GM20431 (cell line): Measurements from ENCODE around the gene CCDC171.
"Not testable (repeated sequence)": the region's sequence is repeated elsewhere in the genome, so short reads cannot be mapped to it uniquely, and the experiment has no call there.

Experiments
- in situ Hi-C: fragments of 300-500 bp; cut with MseI, MboI; formaldehyde crosslinking; loops from one replicate; pipeline ENCODE4 v1.15.0; 2020; ENCODE audit warnings: low sequenced_read_pairs; ENCODE audit not compliant: unreplicated experiment

CCDC171 gene

GRCh38 chr9:15549611-15550010, 3.2 kb upstream of the CCDC171 start:
- in situ Hi-C loops = no loop called here

- in situ Hi-C loops = no loop called here
Measured at GRCh38 chr9:15553528-15553898, 670 bp downstream of the CCDC171 start.

- in situ Hi-C loops = no loop called here
Measured at GRCh38 chr9:15570769-15571168, 17.9 kb downstream of the CCDC171 start.

GRCh38 chr9:15572200-15572770, 19.4 kb downstream of the CCDC171 start:
- in situ Hi-C loops = no loop called here

- in situ Hi-C loops = no loop called here
Measured at GRCh38 chr9:15576350-15577050, 23.7 kb downstream of the CCDC171 start.

DNA sequence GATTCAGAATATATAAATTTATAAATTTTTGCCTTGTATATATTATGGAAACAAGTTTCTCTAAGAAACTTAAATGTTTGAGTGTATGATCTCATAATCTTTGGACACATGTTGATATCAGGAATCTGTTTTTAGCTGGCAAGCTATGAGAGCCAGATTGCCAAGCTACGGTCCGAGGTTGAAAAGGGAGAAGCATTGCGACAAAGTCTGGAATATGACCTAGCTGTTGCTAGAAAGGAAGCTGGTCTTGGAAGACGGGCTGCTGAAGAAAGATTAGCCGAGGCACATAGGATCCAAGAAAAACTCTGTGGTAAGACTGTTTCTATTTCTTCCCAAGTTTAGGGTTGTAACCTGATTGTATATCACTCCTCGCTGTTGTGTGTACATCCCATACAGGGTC, 25.9 kb downstream of the CCDC171 start:
- in situ Hi-C loops = no loop called here

GRCh38 chr9:15584379-15584778, 31.5 kb downstream of the CCDC171 start:
- in situ Hi-C loops = no loop called here

DNA sequence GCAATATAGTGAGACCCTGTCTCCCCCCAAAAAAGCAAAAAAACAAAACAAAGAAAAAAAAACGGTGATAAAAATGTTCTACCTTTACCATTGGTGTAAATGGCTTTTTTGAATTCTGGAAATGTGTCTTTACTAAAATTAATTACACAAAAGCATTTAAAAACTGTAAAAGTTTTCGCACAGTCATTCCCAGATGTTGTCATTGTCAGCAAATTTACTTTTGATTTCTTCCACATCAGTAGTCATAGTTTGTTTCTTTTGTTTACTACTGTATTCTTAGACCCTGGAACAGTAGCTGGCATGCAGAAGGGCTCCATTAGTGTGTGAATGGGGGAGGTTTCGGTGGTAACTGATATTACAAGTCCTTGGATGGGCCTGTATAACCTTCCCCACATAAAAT, 39.5 kb downstream of the CCDC171 start:
- in situ Hi-C loops = no loop called here

- in situ Hi-C loops = not testable (repeated sequence)
Measured at GRCh38 chr9:15592940-15593339, 40.1 kb downstream of the CCDC171 start.

- in situ Hi-C loops = not testable (repeated sequence)
Measured at GRCh38 chr9:15600666-15601330, 48.0 kb downstream of the CCDC171 start.

DNA sequence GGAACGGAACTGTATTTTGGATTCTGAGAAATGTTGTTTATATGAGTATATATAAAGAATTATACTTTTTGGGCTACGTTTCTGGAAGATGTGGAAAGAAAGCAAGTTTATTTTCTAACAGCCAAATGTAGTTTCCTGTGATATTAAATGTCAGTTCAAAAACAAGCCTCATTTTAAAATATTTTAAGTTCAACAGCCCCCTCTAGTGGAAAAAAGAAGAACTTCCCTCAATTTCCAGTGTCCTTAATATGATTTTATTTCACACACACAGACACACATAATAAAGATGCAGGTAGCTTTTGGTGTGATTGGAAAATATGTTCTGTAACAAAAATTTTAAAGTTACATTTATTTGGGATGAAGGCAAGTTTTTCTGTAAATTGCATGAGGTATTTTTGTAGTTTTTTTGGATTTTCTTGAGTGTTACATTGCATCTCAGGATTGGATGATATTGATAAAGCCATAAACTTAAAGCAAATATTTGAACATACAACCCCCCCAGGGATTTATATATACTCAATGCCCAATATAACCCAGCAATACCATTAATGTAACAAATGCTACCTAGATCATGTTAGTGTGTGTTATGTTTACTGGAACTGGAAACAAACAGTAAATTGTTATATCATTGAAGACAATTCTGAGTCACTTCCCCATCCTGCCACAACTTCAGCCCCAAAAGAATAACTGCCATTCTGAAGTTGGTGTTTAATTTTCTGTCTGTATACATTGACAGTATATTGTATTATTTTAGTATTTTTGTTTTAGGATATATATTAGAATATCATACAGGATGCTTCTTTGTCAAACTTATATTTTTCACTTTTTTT, 54.0 kb downstream of the CCDC171 start:
- in situ Hi-C loops = no loop called here

DNA sequence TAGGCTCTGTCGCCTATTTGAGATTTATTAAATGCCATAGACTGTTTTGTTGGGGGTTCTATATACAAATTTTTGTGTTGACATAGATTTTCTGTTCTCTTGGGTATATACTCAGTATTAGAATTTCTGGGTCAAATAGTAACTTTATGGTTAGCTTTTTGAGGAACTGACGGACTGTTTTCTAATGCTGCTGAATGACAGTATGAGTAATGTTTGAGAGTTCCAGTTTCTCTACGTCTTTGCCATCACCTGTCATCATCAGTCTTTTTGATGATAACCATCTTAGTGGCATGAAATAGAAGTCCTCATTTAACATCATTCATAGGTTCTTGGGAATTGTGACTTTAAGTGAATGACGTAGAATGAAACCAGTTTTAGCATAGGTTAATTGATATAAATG, 60.1 kb downstream of the CCDC171 start:
- in situ Hi-C loops = no loop called here

DNA sequence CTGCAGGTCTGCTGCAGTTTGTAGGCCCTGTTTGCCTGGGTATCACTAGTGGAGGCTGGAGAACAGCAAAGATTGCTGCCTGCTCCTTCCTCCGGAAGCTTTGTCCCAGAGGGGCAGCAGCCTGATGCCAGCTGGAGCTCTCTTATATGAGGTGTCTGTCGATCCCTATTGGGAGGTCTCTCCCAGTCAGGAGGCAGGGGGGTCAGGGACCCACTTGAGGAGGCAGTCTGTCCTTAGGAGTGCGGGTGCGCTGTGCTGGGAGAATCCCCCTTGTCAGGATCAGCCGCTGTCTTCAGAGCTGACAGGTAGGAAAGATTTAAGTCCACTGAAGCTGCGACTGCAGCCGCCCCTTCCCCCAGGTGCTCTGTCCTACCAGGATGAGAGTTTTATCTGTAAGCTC, 64.9 kb downstream of the CCDC171 start:
- in situ Hi-C loops = no loop called here

- in situ Hi-C loops = no loop called here
Measured at GRCh38 chr9:15618540-15619331, 65.9 kb downstream of the CCDC171 start.

GRCh38 chr9:15622318-15622971, 69.6 kb downstream of the CCDC171 start:
- in situ Hi-C loops = no loop called here

DNA sequence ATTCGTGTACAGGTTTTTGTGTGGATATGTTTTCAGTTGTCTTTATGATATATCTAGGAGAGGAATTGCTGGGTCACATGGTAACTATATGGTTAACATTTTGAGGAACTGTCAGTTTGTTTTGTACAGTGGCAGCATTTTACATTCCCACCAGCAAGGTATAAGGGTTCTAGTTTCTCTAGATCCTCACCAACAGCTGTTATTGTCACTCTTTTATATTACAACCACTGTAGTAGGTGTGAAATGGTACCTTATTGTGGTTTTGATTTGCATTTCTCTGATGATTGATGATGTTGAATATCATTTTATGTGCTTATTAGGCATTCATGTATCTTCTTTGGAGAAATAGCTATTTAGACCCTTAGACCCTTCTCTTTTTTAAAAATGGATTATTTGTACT, 82.9 kb downstream of the CCDC171 start:
- in situ Hi-C loops = no loop called here

DNA sequence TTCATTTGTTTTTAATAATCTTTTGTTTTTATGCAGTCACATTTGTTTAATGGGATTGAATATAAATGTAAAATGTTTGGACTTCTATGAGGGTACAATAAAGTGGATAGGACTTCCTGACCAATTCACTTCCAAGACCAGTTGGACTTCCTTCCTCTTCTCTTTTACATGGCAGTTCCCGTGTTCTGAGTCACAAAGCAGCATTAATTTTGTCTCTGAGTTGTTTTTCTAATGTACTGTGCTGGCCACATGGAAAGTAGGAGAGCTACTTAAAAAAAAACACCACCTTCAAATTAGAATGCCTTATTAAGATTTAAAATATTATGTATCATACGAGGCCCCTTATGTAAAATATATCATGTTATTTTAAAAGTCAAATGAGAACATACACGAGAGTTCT, 87.3 kb downstream of the CCDC171 start:
- in situ Hi-C loops = no loop called here

GRCh38 chr9:15641291-15641690, 88.4 kb downstream of the CCDC171 start:
- in situ Hi-C loops = no loop called here

DNA sequence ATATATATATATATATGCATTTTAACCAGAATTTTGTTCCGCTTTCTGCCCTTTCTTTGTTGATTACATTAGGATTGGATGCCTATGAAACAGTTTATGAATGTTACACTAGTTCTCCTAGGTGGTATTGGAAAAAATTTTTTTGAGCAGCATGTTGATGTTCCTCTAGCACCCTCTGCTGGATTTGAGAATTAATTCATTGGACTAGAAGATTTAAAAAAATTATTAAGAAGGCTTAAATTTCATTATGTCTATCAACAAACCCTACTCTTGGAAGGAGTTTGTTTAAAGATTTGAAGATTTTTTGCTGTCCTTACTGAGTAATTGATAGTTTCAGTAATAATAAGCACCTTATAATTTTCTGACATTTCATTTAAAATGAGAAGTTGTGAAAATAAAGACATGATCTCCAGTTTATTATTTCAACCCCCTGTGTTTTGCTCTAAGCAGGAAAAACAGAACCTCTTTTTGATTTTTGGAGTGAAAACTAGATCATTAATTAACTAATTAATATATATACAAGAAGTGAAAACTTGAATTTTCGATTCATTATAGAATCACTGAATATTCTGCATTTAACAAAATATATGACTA, 89.6 kb downstream of the CCDC171 start:
- in situ Hi-C loops = no loop called here
